Body of pancreas (tissue), 4 donors: ENCODE measurements around the gene VEGFB.

ENCODE experiments used
- CTCF ChIP-seq, 7 experiments: fragments of 450-650 bp in 4 of 7; fragments of 200-600 bp in 3 of 7; sonication (generic) in 3 of 7; IDR thresholded peaks; one replicate each; pipeline ENCODE4 v1.5.1; 2016 to 2019; ENCODE audit warnings: antibody characterized with exemption in 7 of 7
- POLR2A ChIP-seq, 3 donors: fragments of 450-650 bp; IDR thresholded peaks; one replicate each; pipeline ENCODE4 v1.6.1; 2016; ENCODE audit warnings: antibody characterized with exemption in 3 of 3, mild to moderate bottlenecking in 2 of 3

- TF ChIP-seq POLR2A (IDR thresholded peaks at IDR 0.05), result no peak
- no peak for TF ChIP-seq CTCF (IDR thresholded peaks at IDR 0.05)
Observed at GRCh38 chr11:64224151-64224890, 10.1 kb upstream of the VEGFB start.
